Epithelial cell of prostate (primary cell): ENCODE data around the gene SCFD2.
"Not testable (repeated sequence)": the region's sequence is repeated elsewhere in the genome, so short reads cannot be mapped to it uniquely, and the experiment has no call there.

Experiments
- DNase-seq: peaks from one replicate; pipeline ENCODE4 v3.0.0-alpha.2; 2011; ENCODE audit warnings: low read depth, low spot score
- H3K27ac ChIP-seq: fragments of 450-650 bp; 2 replicates; pipeline ENCODE4 v1.5.1; 2017; ENCODE audit warnings: mild to moderate bottlenecking

The SCFD2 gene

DNA sequence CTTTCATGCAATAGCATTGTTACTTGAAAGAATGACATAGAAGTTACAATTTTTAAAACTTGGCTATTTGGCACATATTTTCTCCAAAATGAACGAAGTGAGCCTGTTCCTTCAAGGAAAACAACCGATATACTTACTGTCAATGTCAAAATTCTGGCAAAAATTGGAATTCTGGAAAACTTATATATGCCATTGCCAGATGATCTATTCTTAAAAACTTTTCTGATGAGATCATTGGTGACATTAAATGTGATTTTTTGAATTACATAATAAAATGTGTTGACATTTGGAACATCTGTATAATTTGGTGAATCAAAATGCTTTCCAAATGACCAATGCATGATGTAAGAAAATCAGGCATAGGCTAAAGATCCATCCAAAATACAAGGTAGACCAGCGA, 209.0 kb downstream of the SCFD2 start:
- no peak for DNase-seq
- no peak overlapping the region for H3K27ac ChIP-seq

- H3K27ac ChIP-seq: no peak overlapping the region
- no peak for DNase-seq
These were observed 213.4 kb downstream of the SCFD2 start for GRCh38 chr4:53152467-53152866.

- DNase-seq: no peak
- no peak overlapping the region for H3K27ac ChIP-seq
These were observed 214.4 kb downstream of the SCFD2 start for GRCh38 chr4:53151489-53151788.

DNA sequence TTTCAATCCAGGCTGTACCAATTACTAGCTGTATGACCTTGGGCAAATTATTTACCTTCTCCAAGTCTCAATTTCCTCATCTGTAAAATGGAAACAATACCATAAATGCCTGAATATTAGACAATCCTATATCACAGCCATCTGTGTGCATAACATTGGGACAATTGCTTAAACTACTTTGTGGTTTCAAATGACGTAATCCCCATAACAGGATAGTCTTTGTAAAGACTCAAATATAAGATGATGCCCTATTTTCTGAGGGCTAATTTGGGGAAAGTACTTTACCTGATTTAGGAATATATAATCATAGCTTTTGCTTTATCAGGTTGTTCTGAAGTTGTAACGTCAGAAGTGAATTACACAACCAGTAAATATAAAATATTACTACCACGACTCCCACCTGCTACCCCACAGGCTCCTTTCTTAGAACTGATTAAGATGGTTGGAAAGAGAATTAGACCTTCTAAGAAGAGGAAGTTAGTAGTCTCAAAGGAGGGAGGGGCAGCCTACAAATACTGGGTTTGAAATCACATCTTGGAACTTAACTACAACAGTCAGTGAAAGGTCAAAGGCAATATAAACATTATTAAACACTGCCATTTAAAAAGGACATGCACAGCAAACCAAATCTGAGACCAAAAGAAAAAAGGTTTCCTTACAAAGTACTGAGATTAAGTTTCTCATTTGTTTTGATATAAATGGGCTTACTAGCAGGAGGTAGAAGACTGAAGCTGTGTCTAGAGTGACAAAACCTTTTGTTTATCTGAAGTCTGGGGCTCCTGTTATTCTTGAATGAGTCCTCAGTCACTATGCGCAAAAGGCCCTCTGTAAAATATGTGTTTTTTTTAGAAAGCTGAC, 215.0 kb downstream of the SCFD2 start:
- DNase-seq: no peak
- no peak overlapping the region for H3K27ac ChIP-seq

GRCh38 chr4:53147711-53148110, 218.2 kb downstream of the SCFD2 start:
- no peak overlapping the region for H3K27ac ChIP-seq
- DNase-seq: no peak

DNA sequence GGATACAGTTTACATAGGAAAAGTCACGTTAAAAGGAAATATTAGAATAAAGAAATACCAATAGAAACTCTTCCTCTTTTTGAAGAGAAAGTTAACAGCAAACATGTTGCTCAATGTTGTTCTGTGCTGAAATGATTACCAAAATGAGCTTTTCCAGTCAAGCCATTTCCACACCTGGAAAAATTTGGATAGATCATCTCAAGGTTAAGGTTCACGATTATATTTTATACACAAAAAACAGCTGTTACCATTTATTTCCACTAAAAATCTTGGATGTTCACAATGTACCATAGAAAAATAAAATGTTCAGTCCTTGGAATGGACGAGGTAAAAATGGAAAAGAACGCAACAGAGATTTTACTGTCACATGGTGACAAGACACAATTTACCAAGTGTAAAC, 218.7 kb downstream of the SCFD2 start:
- no peak overlapping the region for H3K27ac ChIP-seq
- no peak for DNase-seq

DNA sequence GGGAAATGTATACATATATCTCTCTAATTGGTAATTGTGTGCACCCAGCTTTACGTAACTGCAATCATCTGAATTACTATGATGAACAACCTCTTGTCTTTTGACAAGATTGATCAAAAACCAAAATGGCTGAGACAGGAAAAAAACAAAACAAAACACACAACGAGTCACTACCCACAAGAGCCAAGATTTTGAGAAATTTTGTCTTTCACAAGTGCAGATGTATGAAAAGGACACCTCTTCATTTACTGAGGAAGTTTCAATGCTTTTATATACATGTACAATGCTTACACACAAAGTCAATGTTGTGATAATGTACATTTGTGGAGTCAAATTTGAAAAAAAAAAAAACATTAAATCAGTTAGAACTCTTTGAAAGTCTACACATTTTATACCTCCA, 224.6 kb downstream of the SCFD2 start:
- no peak overlapping the region for H3K27ac ChIP-seq
- DNase-seq: no peak

- not testable (repeated sequence) for DNase-seq, H3K27ac ChIP-seq
These were observed 226.6 kb downstream of the SCFD2 start for GRCh38 chr4:53139256-53139655.

- DNase-seq: no peak
- no peak overlapping the region for H3K27ac ChIP-seq
These were observed 228.4 kb downstream of the SCFD2 start for GRCh38 chr4:53137468-53137867.

DNA sequence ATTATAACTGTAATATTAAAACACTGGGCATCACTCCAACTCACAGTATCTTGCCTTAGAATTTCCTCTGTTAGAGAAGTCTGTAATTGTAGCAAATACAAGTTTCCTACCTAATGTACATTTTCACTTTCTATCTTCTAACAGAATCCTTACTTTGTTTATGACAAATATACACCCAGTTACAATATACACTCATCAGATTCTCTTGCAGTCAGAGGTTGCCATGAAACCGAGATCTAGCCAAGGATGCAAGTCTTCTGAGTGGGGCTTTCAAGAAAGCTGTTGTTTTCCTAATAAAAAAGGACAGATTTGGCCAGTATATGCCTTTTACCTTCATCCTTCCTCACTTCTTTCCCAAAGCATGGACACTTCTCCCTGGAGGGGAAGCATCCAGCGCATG, 228.9 kb downstream of the SCFD2 start:
- DNase-seq: no peak
- H3K27ac ChIP-seq: no peak overlapping the region

DNA sequence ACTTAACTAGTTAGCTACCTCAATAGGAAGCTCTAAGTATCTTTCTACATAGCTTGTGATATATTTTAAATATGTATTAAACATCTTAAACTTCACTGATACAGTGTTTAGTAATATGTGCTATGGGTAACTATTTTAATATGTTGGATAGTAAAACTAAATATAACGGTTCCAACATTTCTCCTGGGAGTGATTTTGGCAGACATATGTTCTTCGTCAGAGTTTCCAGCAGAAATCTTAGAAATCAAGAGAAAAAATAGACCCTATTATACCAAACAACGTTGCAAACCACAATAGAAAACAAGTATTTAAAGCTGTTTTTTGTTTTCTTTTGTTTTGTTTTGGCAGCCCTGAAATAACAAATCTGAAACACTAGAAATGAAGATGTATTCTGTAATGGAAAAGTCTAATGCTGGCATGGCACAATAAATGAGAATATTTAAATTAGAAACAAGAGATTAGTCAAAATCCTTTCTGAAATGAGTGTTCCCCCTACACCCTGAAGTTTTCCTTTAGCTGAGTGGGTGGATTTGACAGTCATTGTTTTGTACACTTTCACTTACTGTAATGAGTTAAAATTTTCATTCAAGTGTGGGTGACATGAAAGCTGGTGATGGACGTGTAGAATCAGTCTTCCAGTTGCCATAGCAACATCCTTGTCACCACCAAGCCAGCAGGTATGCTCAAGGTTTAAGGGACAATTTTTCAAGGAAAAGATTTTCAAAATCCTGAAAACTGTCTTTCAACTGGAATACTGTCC, 233.5 kb downstream of the SCFD2 start:
- no peak for DNase-seq
- H3K27ac ChIP-seq: no peak overlapping the region

- no peak overlapping the region for H3K27ac ChIP-seq
- no peak for DNase-seq
These were observed 234.3 kb downstream of the SCFD2 start for GRCh38 chr4:53131562-53131925.

DNA sequence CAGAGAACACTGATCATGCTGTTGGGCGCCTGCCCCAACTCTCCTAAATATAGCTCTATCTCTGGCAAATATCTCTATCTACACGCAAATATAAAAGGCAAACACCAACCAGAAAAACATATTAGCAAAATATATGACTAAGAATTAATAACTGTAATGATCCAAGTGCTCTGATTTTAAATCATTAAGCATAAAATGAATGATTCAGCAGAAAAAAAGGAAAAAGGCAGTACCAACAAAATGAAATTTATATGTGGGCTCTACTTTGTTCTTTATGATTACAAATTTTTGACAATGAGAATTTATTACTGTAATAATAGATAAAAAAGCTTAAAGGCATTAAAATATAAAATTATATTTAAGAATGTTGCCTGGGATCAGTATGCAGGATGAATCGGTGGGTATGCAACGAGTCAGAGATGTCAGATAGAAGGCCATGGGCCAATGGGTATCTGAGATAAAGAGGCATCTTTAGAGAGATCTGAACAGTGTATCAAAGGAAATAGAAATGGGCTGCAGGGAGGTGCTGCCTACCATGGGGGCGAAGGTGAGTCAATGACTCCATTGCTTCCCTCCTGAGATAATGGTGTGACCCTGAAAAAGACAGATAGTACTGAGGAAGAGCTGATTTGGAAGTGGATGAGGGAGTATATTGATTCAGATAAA, 234.8 kb downstream of the SCFD2 start:
- DNase-seq: no peak
- no peak overlapping the region for H3K27ac ChIP-seq

GRCh38 chr4:53128706-53129357, 237.0 kb downstream of the SCFD2 start:
- no peak overlapping the region for H3K27ac ChIP-seq
- DNase-seq: no peak

- H3K27ac ChIP-seq: no peak overlapping the region
- no peak for DNase-seq
These were observed 237.6 kb downstream of the SCFD2 start for GRCh38 chr4:53128231-53128630.

GRCh38 chr4:53127365-53127764, 238.5 kb downstream of the SCFD2 start:
- H3K27ac ChIP-seq: no peak overlapping the region
- no peak for DNase-seq

DNA sequence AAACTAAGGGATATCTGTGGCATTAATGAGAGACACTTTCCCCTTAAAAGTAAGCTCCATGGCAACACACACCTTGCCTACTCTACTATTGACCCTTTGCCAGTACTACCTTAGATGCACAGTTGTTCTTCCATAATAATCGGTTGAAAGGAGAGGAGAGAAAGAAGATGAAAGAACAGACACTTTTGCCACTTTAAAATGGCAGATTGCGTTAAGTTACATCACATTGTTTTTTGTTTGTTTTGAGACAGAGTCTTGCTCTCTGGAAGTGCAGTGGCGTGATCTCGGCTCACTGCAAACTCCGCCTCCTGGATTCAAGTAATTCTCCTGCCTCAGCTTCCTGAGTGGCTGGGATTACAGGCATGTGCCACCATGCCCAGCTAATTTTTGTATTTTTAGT, 239.8 kb downstream of the SCFD2 start:
- no peak for DNase-seq
- H3K27ac ChIP-seq: no peak overlapping the region

DNA sequence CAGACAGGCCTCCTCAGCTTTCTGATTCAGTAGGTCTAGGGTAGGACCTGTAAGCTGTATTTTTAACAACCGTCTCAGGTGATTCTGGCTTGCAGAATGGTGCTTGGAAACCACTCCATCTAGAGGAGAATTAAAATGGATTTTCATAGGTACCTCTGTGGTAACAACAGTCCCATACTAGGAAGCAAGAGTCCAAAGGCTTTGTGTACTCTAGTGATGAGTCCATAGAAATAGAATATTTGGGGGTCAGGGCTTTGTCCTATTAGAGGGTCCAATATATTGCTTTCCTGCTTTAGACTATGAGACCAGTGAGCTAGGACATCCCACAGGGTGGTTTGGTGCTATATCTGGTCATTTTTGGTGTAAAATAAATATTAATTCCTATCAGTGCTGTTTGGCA, 242.0 kb downstream of the SCFD2 start:
- no peak for DNase-seq
- H3K27ac ChIP-seq: no peak overlapping the region

DNA sequence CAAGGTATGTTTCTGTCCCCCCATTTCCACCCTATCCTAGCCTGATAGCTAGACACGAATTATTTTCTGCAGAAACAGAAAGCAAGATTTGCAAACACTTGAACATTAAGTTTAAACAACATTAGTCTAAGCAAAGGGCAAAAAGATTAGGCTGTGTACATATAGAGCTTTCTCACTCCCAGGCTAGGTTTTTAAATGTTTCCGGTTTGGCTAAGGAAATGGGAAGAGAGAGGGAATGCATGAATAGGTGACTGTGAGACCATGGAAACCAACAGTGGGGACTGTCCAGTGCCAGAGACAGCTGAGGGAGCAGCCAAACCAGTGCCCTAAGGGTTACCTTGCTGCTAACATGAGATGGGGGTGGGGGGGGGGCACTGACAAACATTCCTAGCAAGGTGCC, 242.7 kb downstream of the SCFD2 start:
- no peak overlapping the region for H3K27ac ChIP-seq
- no peak for DNase-seq

DNA sequence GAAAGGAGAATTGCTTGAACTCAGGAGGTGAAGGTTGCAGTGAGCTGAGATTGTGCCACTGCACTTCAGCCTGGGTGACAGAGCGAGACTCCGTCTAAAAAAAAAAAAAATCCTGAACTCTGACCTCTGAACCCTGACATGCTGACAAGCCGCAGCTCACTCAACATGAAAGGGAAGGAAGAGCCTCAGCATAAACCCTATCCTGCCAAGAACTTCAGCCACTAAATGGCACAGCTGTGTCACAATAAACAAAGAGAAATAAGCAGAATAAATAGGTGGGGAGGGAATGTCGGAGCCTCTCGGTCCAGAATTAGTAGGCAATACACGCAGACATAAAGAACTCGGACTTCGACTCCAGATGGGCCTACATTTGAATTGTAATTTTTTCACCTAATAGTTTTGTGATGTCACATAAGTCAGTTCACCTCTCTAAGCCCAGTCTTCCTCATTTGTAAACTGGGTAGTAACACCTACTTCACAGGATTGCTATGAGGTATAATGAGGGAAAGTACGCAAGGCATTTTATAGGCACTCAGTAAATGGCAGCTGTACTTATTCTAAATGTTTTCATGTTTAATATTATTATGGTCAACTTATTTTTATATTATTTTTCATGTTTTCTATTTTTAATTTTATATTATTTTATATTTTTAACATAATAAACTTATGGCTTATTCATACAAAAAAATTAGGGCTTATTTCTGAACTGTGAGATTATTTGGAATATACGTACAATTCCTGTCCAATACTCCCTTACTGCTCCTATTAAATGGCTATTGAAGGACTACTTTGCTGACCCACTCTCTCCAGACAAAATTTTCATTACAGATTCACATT, 243.4 kb downstream of the SCFD2 start:
- DNase-seq: no peak
- no peak overlapping the region for H3K27ac ChIP-seq
